HG02938 (cell line): Measurements from ENCODE around the gene ATP2A3.
"Not testable (repeated sequence)": the region's sequence is repeated elsewhere in the genome, so short reads cannot be mapped to it uniquely, and the experiment has no call there.

Experiments
- ATAC-seq: cut with Tn5 transposase; IDR thresholded peaks from one replicate; pipeline ENCODE4 v1.9.1; 2021; ENCODE audit warnings: mild to moderate bottlenecking, moderate library complexity; ENCODE audit not compliant: unreplicated experiment

ATP2A3 gene

DNA sequence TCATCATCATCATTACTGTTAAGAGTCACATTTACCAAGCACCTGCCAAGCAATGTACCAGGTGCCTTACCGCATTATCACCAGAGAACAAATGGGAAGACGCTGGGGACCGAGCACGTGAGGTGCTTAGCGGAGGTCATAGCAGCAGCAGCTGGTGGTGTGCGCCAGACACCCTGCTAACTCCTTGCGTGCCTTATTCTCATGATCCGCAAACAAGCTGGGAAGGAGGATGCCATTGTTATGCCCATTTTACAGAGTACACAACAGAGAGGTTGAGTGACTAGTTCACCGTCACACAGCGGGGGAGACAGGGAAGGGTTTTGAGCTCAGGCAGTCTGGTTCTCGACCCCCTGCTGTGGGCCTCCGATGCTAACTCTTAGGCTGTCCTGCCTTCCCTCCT is 7.3 kb downstream of the ATP2A3 start:
- ATAC-seq, result no peak

- no peak for ATAC-seq
These were observed 7.8 kb downstream of the ATP2A3 start for GRCh38 chr17:3956327-3956957.

GRCh38 chr17:3955673-3955988 is 8.6 kb downstream of the ATP2A3 start:
- ATAC-seq, result no peak

DNA sequence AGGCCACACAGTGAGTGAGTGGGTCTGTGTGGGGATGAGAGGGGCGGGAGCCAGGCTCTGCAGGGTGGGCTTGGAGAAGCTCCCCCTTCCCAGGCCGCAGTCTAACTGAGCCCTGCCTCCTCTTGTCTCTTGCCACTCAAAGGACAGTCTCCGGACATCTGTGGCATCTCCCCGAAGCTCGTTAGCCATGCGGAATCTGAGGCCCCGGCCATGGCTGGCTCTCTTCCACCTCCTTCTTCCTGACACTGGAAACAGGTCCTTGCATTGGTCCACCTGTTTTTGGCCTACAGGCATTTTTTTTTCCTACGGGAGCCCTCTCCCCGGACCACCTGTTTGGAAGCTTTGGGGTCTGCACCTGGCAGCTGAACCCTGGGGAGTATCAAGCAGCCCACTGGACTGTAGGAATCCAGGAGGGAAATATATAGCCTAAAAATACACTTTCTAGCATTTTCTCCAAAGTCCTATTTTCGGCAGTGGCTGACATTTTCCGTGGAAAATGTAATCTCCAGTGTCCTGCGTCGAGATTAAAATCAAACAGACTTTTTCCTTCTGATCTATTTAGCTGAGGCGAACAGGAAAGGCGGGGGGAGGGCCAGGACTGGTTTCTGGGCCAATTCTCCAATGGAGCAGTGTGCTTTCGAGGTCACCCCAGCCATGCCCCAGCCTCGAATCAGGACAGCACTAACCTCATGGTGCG is 9.1 kb downstream of the ATP2A3 start:
- ATAC-seq, result no peak

DNA sequence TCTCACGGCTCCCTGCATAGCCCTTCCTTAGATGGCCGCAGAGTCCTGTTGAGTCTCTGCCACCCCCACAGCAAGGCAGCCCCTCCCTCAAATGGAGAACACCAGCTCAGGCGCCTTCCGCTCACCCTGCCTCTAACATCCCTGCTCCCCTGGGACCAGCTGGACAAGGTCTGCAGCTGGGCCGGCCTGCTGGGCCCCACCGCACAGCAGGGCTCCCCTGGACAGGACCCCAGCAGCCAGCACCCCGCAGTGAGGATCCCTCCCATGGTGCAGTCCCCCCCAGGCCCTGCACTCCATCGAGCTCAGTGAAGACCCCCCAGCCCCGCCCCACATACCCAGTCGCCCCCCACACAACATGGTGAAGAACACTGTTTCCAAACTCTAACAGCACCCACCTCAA is 10.2 kb downstream of the ATP2A3 start:
- no peak for ATAC-seq

DNA sequence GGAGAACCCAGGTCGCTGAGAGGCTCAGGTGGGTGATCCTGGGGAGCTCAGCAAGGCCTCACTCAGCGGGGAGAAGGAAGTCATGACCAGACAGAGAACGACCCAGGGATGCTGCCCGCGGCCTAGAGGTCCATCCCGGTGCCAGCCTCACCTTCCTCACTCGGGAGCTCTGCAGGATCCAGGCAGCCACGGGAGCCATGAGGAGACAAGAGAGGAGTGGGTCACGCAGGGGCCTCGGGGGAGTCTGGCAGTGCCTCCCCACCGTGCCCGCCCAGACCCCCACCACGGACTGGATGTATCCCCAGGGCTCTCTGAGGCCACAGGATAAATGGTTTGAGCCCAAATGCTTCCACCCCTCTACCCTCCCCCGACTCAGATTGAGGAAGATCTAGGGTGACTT is 10.7 kb downstream of the ATP2A3 start:
- no peak for ATAC-seq

DNA sequence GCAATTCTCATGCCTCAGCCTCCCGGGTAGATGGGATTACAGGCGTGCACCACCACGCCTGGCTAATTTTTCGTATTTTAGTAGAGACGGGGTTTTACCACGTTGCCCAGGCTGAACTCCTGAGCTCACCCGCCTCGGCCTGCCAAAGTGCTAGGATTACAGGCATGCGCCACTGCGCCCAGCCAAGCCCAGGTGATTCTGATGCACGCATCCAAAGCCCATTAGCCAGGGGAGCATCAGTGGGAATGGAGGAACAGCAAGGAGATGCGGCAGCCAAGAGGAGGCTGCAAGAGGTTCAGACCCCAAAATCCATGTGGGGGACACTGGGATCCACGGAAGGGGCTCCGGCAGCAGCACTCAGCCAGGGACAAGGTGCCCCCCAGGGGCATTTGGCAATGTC is 12.1 kb downstream of the ATP2A3 start:
- ATAC-seq, result no peak

DNA sequence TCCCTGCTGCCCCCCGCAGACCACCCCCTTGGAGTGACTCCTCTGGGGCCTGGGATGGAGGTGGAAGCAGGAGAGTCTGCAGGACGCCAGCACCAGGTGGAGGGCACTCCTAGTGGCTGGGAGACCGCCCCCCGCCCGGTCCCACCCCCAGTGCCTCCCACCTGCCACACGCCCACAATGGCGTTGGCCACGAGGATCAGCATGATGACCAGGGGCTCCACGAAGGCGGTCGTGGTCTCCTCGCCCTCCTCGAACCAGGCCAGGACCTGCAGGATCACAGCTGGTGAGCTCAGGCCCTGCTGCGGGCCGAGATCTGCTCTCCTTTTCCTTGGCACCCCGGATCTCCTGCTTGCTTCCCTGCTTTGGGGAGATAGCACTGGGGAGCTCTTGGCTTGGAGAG is 12.8 kb downstream of the ATP2A3 start:
- no peak for ATAC-seq

- no peak for ATAC-seq
These were observed 13.2 kb downstream of the ATP2A3 start for GRCh38 chr17:3951003-3951402.

DNA sequence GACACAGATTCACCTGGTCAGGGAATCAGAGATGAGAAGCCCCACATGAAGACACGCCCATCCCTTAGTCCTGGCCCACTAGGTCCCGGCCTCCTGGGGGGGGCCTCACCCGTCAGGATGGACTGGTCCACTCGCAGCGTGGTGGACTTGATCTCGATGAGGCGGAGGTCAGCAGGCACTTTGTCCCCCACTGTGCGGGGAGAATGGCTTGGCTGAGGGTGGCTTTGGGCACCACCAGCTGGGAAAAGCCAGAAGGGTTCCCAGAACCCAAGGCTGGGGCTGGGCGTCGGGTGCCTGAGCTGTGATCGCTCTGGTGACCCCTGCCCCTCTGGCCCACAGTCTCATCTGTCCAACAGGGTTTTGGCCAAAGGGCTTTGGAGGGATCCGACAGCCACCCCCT is 13.7 kb downstream of the ATP2A3 start:
- ATAC-seq, result no peak

GRCh38 chr17:3949418-3949817 is 14.8 kb downstream of the ATP2A3 start:
- ATAC-seq, result no peak

GRCh38 chr17:3948551-3948950 is 15.7 kb downstream of the ATP2A3 start:
- not testable (repeated sequence) for ATAC-seq

GRCh38 chr17:3947318-3947810 is 16.9 kb downstream of the ATP2A3 start:
- no peak for ATAC-seq

DNA sequence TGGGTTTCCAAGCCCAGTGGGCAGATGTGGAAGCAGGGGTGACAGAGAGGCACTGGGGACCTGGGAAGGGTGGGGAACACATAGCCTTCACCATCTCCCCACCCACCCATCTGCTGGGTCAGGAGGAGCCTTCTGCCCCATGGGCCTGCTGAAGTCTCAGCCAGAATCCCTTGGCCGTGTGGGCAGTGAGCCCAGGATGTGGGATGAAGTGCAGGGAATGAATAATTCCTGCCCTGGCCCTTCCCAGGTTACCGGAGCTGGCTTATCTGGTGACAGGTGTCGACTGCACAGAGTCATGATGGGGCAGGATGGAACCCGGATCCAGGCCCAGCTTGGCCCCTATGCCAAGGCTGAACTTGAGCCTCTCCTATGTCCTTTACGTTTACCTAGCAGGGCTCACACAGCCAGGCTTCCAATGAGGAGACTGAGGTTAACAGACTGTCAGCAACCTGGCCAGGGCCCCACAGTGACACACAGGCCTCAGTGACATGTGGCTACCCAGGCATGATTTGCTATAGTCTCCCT is 17.5 kb downstream of the ATP2A3 start:
- ATAC-seq, result no peak

DNA sequence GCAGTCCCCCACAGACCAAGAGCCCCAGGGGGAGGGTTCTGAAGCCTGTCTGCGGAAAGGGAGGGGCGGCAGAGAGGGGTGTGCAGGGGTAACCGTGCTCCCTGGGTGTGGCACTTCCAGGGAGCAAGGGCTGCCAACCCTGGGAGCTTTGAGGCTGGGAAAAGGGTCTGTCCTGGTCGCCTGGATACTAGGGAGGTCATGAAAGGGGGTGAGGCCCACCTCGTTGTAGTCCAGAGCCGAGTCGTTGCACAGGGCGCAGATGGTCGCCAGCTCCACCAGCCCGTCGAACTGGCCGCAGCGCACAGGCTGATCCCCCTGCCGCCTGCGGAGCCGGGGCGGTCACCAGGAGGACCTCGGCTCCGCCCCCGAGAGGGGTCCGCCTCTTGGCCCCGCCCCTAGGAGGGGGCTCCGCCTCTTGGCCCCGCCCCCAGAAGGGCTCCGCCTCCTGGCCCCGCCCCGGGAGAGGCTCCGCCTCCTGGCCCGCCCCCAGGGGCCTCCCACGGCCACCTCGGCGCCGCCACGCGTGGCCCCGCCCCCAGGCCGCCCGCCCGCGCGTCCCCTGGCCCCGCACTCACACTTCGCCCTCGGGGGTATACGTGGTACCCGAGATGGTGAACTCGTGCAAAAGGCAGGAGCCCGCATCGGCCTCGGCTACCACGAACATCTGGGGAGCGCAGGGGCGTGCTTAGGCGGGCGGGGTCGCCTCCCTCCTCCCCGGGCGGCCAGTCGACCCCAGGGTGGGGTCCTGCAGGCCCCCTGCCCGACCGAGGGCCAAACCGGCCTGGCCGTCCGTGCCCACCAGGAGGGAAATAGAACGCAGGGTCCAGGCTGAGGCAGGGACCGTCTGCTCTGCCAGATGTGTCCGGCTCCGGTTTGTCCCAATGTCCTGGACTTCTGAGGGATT is 19.5 kb downstream of the ATP2A3 start:
- ATAC-seq, result no peak

- no peak for ATAC-seq
These were observed 20.9 kb downstream of the ATP2A3 start for GRCh38 chr17:3943240-3943891.

- no peak for ATAC-seq
These were observed 23.1 kb downstream of the ATP2A3 start for GRCh38 chr17:3940965-3941698.

GRCh38 chr17:3937359-3937758 is 26.9 kb downstream of the ATP2A3 start:
- ATAC-seq, result no peak

GRCh38 chr17:3935825-3936355 is 28.3 kb downstream of the ATP2A3 start:
- no peak for ATAC-seq

DNA sequence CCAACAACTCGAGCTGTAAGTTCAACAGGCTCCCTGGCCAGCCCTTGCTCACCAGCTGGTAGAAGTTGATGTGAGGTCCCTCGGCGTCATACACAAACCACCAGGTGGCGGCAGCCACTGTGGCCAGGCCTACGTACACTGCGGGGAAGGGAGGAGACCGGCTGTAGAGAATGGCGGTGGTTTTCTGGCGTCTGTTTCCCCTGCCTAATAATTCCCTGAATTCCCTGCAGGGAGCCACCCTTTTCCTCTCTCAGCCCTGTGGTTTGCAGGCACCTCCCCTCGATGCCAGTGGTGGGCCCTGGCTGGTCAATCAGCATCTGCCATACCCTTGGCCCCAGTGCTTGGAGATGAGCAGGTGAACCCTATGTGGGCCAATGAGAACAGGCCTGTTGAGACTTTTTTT is 29.1 kb downstream of the ATP2A3 start:
- ATAC-seq, result no peak
